ENCODE results near the gene PIGN.

Gene PIGN, protein sequence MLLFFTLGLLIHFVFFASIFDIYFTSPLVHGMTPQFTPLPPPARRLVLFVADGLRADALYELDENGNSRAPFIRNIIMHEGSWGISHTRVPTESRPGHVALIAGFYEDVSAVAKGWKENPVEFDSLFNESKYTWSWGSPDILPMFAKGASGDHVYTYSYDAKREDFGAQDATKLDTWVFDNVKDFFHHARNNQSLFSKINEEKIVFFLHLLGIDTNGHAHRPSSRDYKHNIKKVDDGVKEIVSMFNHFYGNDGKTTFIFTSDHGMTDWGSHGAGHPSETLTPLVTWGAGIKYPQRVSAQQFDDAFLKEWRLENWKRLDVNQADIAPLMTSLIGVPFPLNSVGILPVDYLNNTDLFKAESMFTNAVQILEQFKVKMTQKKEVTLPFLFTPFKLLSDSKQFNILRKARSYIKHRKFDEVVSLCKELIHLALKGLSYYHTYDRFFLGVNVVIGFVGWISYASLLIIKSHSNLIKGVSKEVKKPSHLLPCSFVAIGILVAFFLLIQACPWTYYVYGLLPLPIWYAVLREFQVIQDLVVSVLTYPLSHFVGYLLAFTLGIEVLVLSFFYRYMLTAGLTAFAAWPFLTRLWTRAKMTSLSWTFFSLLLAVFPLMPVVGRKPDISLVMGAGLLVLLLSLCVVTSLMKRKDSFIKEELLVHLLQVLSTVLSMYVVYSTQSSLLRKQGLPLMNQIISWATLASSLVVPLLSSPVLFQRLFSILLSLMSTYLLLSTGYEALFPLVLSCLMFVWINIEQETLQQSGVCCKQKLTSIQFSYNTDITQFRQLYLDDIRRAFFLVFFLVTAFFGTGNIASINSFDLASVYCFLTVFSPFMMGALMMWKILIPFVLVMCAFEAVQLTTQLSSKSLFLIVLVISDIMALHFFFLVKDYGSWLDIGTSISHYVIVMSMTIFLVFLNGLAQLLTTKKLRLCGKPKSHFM

DNA sequence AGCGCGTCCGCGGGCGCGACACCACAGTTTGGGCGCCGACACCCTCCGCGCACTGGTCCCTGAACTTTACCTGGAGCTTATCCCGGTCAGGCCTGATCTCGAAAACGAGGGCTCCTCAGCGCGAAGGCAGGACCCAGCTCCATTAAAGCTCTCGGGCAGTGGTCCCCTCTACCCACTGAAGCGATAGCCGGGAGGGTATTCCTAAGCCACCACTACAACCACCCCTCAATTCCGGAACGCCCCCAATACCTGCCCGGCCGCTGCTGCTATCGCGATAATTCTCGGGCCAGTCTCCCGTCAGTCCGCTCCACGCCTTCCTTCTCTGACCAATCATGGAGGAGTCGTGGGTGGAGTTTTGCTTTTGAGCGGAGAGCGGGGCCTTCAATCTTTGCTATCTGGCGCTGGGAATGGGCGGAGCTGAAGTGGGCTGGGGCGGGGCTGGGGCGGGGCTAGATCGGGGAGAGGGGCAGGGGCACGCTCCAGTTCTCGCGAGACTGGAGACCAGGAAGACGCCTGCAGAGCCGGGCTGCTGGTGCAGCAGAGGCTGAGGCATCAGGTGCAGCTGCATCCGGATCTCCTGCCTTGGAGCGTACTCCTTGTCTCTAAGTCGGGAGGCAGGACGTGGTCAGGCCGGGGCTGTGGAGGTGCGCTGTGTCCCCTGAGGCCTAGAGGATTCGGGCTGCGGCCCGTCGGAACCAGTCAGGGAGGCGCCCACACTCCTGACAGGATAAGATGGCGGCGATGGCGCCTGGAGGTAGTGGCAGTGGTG is at the start of gene PIGN, which contains the start of gene RELCH:
TSS of gene PIGN (minus strand) at position 283 of the 769 bp plus-strand sequence. CDS start 25,703 bp downstream, outside the sequence.
TSS of gene RELCH (plus strand) at position 482 of the 769 bp plus-strand sequence. CDS start at position 733, 251 bp downstream.
- DNase-seq: peak; percentile 73 to 99 (median 96)

GRCh38 chr18:62236252-62236651 is 49.4 kb upstream of the PIGN start:
- DNase-seq: no peak

- no peak for DNase-seq
These were observed 39.2 kb upstream of the PIGN start for GRCh38 chr18:62226047-62226446.

GRCh38 chr18:62224229-62224628 is 37.4 kb upstream of the PIGN start:
- no peak for DNase-seq

DNA sequence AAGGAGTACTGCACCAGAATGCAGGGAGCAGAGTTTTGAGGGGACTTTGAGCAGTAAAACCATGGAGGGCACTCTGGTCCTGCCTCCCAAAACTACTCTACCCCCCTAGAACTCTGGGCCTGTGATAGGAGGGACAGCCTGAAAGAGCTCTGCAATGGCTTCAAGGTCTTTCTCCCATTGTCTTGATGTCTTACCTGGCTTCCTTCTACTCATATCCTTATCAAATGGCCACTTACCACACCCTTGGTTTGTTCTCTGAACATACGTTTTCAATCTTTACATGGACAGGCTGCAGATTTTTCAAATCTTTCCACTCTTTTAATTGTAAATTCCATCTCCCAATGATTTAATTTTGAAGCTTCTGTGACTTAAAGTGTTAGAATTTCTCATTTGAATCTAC is 27.9 kb upstream of the PIGN start:
- DNase-seq: no peak

GRCh38 chr18:62211325-62211828 is 24.5 kb upstream of the PIGN start:
- DNase-seq: no peak

- no peak for DNase-seq
These were observed 23.3 kb upstream of the PIGN start for GRCh38 chr18:62210138-62210537.

- no peak for DNase-seq
These were observed 22.2 kb upstream of the PIGN start for GRCh38 chr18:62209046-62209445.

DNA sequence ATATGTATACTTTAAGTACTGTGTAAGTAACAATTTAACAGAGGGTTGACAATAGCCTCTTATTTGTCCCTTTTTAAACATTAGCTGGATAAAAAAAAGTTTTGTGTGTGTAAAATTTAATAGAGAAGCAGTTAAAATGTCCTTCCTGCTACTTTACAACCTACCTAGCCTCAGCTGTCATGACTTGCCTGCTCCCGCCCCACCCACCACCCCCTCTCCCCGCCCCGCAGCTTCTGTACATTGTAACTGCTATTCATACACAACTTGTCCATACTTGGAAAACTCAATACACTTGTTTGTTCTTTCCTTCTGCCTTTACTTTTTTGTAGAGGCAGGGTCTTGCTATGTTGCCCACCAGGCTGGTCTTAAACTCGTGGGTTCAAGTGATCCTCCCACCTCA is 19.7 kb upstream of the PIGN start:
- no peak for DNase-seq

DNA sequence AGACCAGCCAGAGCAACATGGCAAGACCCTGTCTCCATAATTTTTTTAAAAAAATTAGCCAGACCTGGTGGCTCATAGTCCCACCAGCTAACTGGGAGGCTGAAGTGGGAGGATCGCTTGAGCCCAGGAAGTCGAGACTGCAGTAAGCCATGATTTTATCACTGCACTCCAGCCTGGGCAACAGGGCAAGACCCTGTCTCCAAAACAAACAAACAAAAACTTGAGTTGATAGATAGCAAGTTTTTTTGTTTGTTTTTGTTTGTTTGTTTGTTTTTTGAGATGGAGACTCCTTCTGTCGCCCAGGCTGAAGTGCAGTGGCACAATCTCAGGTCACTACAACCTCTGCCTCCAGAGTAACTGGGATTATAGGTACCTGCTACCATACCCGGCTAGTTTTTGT is 19.0 kb upstream of the PIGN start:
- DNase-seq: no peak

DNA sequence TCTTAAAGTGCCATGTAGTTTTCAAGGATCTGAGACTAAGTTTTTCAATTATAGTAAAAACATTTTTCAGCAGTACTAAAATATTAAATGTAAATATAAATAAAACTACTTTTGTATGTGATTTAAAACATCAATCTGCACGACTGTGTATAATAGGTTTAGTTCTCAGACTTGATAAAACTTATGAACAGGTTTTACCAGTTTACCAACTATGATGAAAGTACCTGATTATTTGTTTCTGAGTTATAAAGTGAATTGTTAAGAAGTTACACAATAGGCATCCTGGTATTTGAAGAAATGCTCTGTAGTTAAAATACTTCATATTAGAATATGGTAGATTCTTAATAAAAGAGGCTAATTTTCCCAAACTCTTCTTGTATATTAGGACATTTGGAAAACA is 15.0 kb upstream of the PIGN start:
- no peak for DNase-seq

- no peak for DNase-seq
These were observed 13.5 kb upstream of the PIGN start for GRCh38 chr18:62200121-62200914.

DNA sequence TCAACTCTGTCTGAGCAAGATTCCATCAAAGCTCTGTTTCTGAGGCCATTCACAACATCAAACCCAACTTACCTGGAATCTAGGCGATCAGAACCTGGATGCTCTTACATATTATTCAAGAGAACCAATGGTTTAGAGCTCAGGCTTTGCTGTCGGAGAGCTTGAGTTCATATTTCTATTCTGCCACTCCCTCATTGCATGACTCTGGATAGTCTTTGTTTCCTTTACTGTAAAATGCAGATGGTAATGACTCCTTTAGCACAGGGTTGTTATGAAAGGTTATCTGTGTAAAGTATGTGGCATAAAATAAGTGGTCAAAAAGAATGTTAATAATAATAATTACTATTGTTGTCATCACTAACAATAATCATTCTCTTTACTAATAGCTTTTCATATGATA is 12.8 kb upstream of the PIGN start:
- no peak for DNase-seq

DNA sequence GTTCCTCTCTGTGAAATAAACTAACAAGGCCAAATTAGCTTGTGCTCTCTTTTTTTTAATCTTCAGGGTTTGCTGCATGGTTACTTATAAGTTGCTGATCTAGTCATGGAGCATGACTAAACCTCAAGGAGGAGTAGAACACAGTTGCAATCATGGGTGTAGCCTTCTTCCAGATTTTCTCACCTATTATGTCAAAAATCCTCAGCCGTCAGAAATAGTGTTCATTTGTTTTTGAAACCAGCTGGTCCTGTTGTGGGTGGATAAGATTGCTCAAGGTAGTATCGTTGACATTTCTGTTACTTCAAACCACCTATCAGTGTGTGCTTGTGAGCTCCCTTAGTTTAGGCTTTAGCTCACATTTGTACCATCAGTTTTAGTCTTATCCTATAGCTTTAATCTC is 11.4 kb upstream of the PIGN start:
- DNase-seq: peak in 3 of 56 donors; percentile 2 to 54 (median 16)

DNA sequence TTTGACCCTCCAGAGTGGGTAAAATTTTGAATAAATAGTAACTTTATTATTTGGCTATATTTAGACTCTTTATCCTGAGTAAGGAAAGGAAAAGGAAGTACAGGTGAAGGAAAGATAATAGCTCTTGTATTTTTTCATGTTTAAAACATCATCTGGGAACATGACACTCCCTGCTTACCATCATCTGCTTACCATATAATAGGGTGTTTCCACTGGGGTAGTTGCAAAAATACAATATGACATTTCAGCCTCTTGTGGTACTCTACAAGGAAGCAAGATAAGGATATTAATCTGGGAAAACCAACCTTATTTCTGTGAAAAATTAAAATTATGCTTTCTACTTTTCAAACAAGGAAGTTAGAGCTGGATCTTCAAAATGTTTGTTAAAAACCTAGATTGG is 10.1 kb upstream of the PIGN start:
- no peak for DNase-seq

GRCh38 chr18:62196079-62196478 is 9.2 kb upstream of the PIGN start:
- no peak for DNase-seq

- no peak for DNase-seq
These were observed 2.4 kb upstream of the PIGN start for GRCh38 chr18:62189208-62189607.

GRCh38 chr18:62187543-62188510 is 971 bp upstream of the PIGN start:
- DNase-seq: peak in 24 of 56 donors; percentile 13 to 59 (median 33)

DNA sequence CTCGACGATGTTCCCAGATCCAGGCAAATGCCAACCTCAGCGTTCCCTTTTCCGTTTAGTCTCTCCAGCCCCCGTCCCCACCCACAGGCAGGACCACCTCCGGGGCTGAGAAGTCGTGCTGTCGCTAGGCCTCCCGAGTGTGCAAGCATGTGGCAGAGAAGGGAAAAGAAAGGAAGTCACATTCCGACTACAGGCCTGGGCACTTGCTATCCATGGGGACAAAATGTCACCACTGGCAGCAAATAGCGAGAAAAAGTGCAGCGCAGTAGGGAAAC is 420 bp downstream of the PIGN start:
- DNase-seq: peak in 15 of 56 donors; percentile 10 to 76 (median 53)
